NCI-H187 treated with DMSO at 0.1 percent for 48 hours (cell line): Measurements from ENCODE around the gene PDLIM7.

Source experiments
- DNase-seq: peaks from one replicate; lab custom pipeline; 2025; lab: John Stamatoyannopoulos, UW

Gene PDLIM7

GRCh38 chr5:177444106-177445051 is 53.0 kb downstream of the PDLIM7 start:
- no peak for DNase-seq

GRCh38 chr5:177443144-177443983 is 54.0 kb downstream of the PDLIM7 start:
- no peak for DNase-seq

- DNase-seq = no peak
These were observed 55.2 kb downstream of the PDLIM7 start for GRCh38 chr5:177442066-177442826.

- DNase-seq = no peak
These were observed 56.2 kb downstream of the PDLIM7 start for GRCh38 chr5:177440990-177441780.

- no peak for DNase-seq
These were observed 57.0 kb downstream of the PDLIM7 start for GRCh38 chr5:177440211-177440989.

- DNase-seq = no peak
These were observed 57.8 kb downstream of the PDLIM7 start for GRCh38 chr5:177439518-177440053.

- no peak for DNase-seq
These were observed 58.9 kb downstream of the PDLIM7 start for GRCh38 chr5:177438468-177438867.

- no peak for DNase-seq
These were observed 59.8 kb downstream of the PDLIM7 start for GRCh38 chr5:177437623-177438022.

GRCh38 chr5:177435847-177436536 is 61.4 kb downstream of the PDLIM7 start:
- DNase-seq = no peak

- DNase-seq = no peak
These were observed 62.3 kb downstream of the PDLIM7 start for GRCh38 chr5:177434942-177435738.

GRCh38 chr5:177434437-177434836 is 63.0 kb downstream of the PDLIM7 start:
- no peak for DNase-seq

- no peak for DNase-seq
These were observed 63.7 kb downstream of the PDLIM7 start for GRCh38 chr5:177433658-177434217.
